OCI-LY7 (cell line): ENCODE results near the gene ABCC5.

Source experiments
- EZH2phosphoT487 ChIP-seq: fragments of 200-600 bp; sonication (generic); IDR thresholded peaks from 2 replicates; pipeline ENCODE4 v1.6.1; 2018; ENCODE audit warnings: low read depth, borderline replicate concordance, mild to moderate bottlenecking, mixed run types, antibody characterized with exemption, low read length, moderate library complexity, mixed read lengths
- TF ChIP-seq, protein P1 (sequence below): fragments of 200-600 bp; sonication (generic); conservative IDR thresholded peaks from 2 replicates; pipeline ENCODE4 v1.5.1; 2014; ENCODE audit warnings: mild to moderate bottlenecking, antibody characterized with exemption, low read length, moderate library complexity, mixed read lengths

DNA sequence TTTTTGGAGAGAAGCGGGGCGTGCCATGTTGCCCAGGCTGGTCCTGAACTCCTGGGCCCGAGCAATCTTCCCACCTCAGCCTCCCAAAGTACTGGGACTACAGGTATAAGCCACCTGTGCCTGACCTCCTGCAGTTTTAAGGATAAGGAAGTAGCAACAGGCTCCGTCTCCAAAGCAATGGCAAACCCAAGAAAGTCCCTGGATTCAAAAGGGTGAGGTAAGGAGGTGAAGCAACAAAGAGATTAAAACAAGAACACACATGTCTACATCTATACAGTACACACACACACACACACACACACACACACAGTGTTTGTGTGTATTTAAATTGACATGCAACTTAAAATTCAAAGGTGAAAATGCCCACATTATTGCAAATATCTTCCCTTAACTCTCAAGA is 58.9 kb downstream of the ABCC5 start:
- TF ChIP-seq, protein P1, sequence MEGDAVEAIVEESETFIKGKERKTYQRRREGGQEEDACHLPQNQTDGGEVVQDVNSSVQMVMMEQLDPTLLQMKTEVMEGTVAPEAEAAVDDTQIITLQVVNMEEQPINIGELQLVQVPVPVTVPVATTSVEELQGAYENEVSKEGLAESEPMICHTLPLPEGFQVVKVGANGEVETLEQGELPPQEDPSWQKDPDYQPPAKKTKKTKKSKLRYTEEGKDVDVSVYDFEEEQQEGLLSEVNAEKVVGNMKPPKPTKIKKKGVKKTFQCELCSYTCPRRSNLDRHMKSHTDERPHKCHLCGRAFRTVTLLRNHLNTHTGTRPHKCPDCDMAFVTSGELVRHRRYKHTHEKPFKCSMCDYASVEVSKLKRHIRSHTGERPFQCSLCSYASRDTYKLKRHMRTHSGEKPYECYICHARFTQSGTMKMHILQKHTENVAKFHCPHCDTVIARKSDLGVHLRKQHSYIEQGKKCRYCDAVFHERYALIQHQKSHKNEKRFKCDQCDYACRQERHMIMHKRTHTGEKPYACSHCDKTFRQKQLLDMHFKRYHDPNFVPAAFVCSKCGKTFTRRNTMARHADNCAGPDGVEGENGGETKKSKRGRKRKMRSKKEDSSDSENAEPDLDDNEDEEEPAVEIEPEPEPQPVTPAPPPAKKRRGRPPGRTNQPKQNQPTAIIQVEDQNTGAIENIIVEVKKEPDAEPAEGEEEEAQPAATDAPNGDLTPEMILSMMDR: no peak
- no peak for TF ChIP-seq EZH2phosphoT487
